ENCODE measurements around the gene NFIA.

NFIA gene

GRCh38 chr1:61343734-61344420 is 261.5 kb downstream of the NFIA start:
- no peak for ATAC-seq

GRCh38 chr1:61344696-61345095 is 262.3 kb downstream of the NFIA start:
- ATAC-seq = no peak

- no peak for ATAC-seq
Observed at GRCh38 chr1:61348025-61348665, 265.8 kb downstream of the NFIA start.

GRCh38 chr1:61352845-61353435 is 270.6 kb downstream of the NFIA start:
- ATAC-seq = no peak

GRCh38 chr1:61353797-61354406 is 271.5 kb downstream of the NFIA start:
- ATAC-seq = no peak

DNA sequence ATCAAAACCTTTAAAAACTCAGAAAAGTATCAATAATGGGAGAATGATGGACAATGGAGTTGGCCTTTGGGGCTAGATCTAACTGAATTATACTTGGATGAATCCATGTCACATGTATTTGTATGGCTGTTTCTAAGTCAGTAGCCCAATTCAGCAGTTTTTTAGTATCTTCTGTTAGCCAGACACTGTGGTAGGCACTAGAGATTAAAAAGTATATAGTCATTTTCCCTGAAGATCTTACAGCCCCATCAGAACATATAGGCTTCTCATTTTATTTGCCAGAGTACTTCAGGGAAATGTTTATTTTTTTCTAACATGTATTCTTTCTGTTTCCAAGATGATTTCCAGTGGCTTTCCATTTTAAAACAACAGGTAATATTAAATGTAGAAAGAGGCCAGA is 273.7 kb downstream of the NFIA start:
- no peak for ATAC-seq

DNA sequence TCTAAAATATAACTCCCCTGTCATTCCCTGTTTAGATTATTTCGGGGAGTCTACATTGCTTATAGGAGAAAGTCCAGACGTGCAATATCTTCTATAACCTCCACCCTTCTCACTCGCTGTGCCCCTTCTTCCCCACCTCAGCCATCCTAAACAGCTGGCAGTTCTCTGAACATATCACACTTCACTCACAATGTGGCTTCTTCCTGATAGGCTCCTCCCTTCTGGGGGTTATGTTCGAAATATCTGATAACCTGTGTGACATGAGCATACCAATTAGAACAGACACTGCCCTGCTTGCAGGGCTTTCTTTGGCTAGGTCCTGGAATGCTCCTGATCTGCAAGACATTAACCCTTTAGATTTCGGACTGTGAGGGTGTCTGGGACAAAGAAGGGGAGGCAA is 274.6 kb downstream of the NFIA start:
- ATAC-seq = no peak

DNA sequence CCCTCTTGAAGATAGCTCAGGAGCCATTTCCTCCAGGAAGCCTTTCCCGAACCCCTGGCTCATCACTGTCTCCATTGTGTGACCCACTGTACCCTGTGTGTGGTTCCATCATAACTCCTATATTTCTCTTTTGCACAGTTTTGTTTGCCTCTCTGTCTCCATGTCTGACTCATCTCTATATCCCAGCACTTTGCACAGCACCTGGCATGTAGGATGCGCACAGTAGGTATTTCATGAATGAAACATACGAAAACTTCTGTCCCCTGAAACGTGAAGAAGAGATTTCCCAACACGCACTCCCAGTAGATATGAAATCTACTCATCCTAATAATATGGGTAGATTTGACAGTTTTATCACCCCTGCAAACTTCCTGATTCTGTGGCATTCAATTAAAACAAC is 275.2 kb downstream of the NFIA start:
- ATAC-seq = no peak

DNA sequence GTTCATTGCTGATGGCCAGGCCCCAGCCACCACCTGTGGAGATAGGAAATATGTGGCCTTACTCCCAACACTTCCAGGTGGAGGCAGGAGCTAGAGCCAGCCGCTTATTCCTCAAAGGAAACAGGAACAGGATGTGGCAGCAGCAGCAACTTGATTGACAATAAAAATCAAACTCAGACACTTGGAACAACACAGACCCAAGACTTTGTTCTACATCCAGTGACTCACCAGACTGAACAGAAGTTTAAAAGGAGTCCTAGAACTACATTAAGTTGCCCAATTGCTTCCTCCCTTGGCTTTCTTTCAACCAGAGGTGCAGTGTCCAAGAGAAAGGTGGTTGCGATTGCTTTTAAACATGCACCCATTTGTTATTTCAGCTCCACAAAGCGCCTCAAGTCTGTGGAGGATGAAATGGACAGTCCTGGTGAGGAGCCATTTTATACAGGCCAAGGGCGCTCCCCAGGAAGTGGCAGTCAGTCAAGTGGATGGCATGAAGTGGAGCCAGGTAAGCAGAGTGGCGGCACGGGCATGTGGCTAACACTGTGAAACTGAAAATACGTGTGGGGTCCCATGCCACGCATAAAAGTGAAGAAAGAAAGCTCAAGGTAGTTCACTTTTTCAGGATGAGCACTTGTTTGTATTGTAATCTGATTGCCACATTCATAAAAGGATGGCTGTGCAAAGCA is 276.6 kb downstream of the NFIA start:
- no peak for ATAC-seq

DNA sequence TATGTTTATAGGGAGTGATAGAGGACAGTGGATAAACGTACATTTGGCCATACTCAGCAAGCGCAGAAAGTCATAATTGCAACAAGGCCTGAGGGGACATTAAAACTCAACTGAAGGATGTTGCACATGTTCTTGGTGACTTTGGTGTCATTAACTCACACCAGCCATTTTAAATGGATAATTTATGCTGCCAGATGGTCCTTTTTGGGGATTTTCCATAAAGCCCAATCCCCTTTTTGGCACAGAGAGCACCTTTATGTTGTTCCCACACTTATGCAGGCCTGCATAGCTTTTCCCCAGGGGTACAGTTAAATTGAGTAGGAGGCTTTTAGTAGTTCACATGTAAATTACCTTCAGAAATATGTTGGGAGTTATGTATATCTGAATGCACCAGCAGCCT is 279.6 kb downstream of the NFIA start:
- no peak for ATAC-seq

GRCh38 chr1:61362351-61362750 is 280.0 kb downstream of the NFIA start:
- no peak for ATAC-seq

DNA sequence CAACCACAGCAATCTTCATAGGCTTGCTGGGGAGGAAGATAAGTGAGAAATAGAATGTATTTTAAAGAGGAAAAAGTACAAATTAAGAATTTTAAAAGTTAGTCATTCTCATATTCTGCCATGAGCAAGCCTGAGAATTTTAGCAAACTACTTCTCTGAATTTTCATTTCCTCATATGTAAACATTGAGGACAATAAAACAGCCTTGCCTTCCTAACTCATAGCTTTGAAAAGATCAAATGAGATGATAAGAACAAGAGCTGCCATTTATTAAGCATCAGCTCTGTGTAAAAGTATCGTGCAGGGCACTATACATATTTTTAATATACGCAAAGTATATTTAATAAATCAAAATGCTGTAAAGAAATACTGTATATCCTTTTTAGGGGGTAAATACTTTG is 286.0 kb downstream of the NFIA start:
- ATAC-seq = no peak

DNA sequence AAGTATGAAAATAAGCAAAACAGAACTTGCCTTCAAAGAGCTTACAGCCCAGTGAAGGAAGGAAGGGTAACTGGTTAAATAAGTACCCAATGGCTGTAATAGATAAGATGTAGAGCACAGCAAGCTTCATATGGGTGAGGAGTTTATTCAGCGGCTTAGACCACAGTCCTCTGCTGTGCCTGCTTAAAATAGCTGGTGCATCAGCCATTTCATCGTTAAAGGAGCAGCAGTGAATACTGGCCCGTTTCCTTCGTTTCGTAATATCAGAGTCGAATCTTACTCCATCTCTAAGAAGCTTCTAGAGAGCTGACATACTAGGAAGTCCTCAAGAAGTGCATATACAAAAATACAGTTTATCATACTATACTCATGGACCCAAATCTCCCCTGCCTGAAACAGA is 286.5 kb downstream of the NFIA start:
- ATAC-seq = no peak

- ATAC-seq = no peak
Observed at GRCh38 chr1:61370177-61370912, 288.0 kb downstream of the NFIA start.

- no peak for ATAC-seq
Observed at GRCh38 chr1:61370913-61371279, 288.5 kb downstream of the NFIA start.

GRCh38 chr1:61372944-61373343 is 290.6 kb downstream of the NFIA start:
- no peak for ATAC-seq

DNA sequence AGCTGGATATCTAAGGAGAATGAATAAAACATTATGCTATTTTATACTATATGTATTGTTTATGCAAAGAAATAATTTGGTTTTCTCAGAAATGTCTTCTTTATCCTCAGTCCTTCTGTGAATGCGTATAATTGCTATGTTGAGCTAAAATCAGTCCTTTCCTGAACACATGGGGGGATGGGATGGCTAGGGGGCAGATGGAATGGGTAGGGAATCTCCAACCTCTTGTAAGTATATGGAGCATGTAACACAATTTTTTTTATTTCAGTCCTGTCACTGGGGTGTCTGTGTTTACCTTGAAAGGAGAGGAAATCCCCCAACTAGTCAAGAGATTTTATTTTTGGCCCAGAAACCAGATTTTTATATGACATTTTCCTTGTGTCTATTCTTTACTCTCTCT is 291.8 kb downstream of the NFIA start:
- no peak for ATAC-seq

GRCh38 chr1:61375082-61375880 is 292.9 kb downstream of the NFIA start:
- no peak for ATAC-seq

- ATAC-seq = no peak
Observed at GRCh38 chr1:61376151-61376550, 293.8 kb downstream of the NFIA start.

- no peak for ATAC-seq
Observed at GRCh38 chr1:61377242-61377958, 295.0 kb downstream of the NFIA start.

Measured in activated CD4-positive, CD25-positive, alpha-beta regulatory T cell treated with anti-CD3 and anti-CD28 coated beads, Interleukin-2, amount 50 U/mL, for 24 hours (primary cell).